Measurements from ENCODE around the gene TMEM184C. TPM values are rescaled to one million over a fixed set of nuclear protein-coding genes. Genes with fewer than 3 reads are reported as not detected.

TMEM184C gene
- 25.0 TPM for total RNA-seq

- H3K27me3 ChIP-seq, result no peaks in the 10 kb centered on the region
- peak within 1 kb of the TSS; percentile 71 for H3K27ac ChIP-seq
- H3K9me3 ChIP-seq, result no peaks in the 10 kb centered on the region
- H3K36me3 ChIP-seq, result no peaks in the 10 kb centered on the region
- H3K4me1 ChIP-seq, result peaks cover 40% of the 10 kb centered on the region
- H3K4me3 ChIP-seq, result peak within 1 kb of the TSS; percentile 57 to 90
- TF ChIP-seq POLR2A (IDR thresholded peaks at IDR 0.05) (peak in 1 of 2 donors; percentile 47), POLR2AphosphoS5 (IDR thresholded peaks at IDR 0.05; ENCODE audit: insufficient read depth in 1 of 2, low read depth in 1 of 2) (peak; percentile 90 to 91), CTCF (IDR thresholded peaks at IDR 0.05) (peak in 1 of 3 experiments; percentile 17)
- peak in 1 of 2 donors; percentile 96 for DNase-seq (ENCODE audit: extremely low spot score in 2 of 2)
- intact Hi-C loops (cut with DNase I), result no loop called here
These were observed at the start of gene TMEM184C for GRCh38 chr4:147617173-147617840. Gene TMEM184C (plus strand): TSS chr4:147617397. CDS start chr4:147617957, 560 bp downstream.

- H3K4me3 ChIP-seq, result no peak overlapping the region
- H3K27me3 ChIP-seq, result no peaks in the 10 kb centered on the region
- H3K27ac ChIP-seq, result peak overlapping the region; percentile 62
- DNase-seq (ENCODE audit: extremely low spot score in 2 of 2), result no peak
- intact Hi-C loops (cut with DNase I), result no loop called here
- H3K4me1 ChIP-seq, result peaks cover 15% of the 10 kb centered on the region
- no peaks in the 10 kb centered on the region for H3K9me3 ChIP-seq
- H3K36me3 ChIP-seq, result no peaks in the 10 kb centered on the region
- TF ChIP-seq POLR2A (IDR thresholded peaks at IDR 0.05), result no peak
- TF ChIP-seq POLR2AphosphoS5 (IDR thresholded peaks at IDR 0.05; ENCODE audit: insufficient read depth in 1 of 2, low read depth in 1 of 2), result no peak
- no peak for TF ChIP-seq CTCF (IDR thresholded peaks at IDR 0.05)
These were observed 46.6 kb upstream of the TMEM184C start for GRCh38 chr4:147570616-147571015.

- Histone ChIP-seq H3K9me3 (no peaks in the 10 kb centered on the region), H3K27me3 (no peaks in the 10 kb centered on the region), H3K27ac (peak overlapping the region; percentile 62), H3K4me1 (peaks cover 15% of the 10 kb centered on the region), H3K4me3 (no peak overlapping the region), H3K36me3 (no peaks in the 10 kb centered on the region)
- no peak for DNase-seq (ENCODE audit: extremely low spot score in 2 of 2)
- no peak for TF ChIP-seq POLR2AphosphoS5 (IDR thresholded peaks at IDR 0.05; ENCODE audit: insufficient read depth in 1 of 2, low read depth in 1 of 2)
- no peak for TF ChIP-seq CTCF (IDR thresholded peaks at IDR 0.05)
- TF ChIP-seq POLR2A (IDR thresholded peaks at IDR 0.05), result no peak
- intact Hi-C loops (cut with DNase I), result no loop called here
These were observed 46.0 kb upstream of the TMEM184C start for GRCh38 chr4:147571036-147571770.

GRCh38 chr4:147576084-147576483 is 41.1 kb upstream of the TMEM184C start:
- Histone ChIP-seq H3K36me3 (no peaks in the 10 kb centered on the region), H3K9me3 (no peaks in the 10 kb centered on the region), H3K27ac (no peak overlapping the region), H3K4me1 (peaks cover 7% of the 10 kb centered on the region), H3K4me3 (no peak overlapping the region), H3K27me3 (no peaks in the 10 kb centered on the region)
- no peak for DNase-seq (ENCODE audit: extremely low spot score in 2 of 2)
- TF ChIP-seq POLR2AphosphoS5 (IDR thresholded peaks at IDR 0.05; ENCODE audit: insufficient read depth in 1 of 2, low read depth in 1 of 2) (no peak), CTCF (IDR thresholded peaks at IDR 0.05) (no peak), POLR2A (IDR thresholded peaks at IDR 0.05) (no peak)
- intact Hi-C loops (cut with DNase I), result no loop called here

- H3K36me3 ChIP-seq, result no peaks in the 10 kb centered on the region
- no peak overlapping the region for H3K4me3 ChIP-seq
- DNase-seq (ENCODE audit: extremely low spot score in 2 of 2), result no peak
- H3K27ac ChIP-seq, result no peak overlapping the region
- no peaks in the 10 kb centered on the region for H3K9me3 ChIP-seq
- TF ChIP-seq POLR2A (IDR thresholded peaks at IDR 0.05) (no peak), CTCF (IDR thresholded peaks at IDR 0.05) (no peak), POLR2AphosphoS5 (IDR thresholded peaks at IDR 0.05; ENCODE audit: insufficient read depth in 1 of 2, low read depth in 1 of 2) (no peak)
- H3K4me1 ChIP-seq, result no peaks in the 10 kb centered on the region
- H3K27me3 ChIP-seq, result no peaks in the 10 kb centered on the region
- intact Hi-C loops (cut with DNase I), result no loop called here
These were observed 39.1 kb upstream of the TMEM184C start for GRCh38 chr4:147578051-147578476.

All from vagina (tissue), 2 donors.